Skeletal muscle satellite cell (primary cell): ENCODE data around the gene SLC9A4.

ENCODE experiments used
- H3K27me3 ChIP-seq: 2 replicates; pipeline ENCODE4 v1.7.0; 2013; ENCODE audit warnings: low read length; ENCODE audit not compliant: control insufficient read depth, insufficient read depth
- H3K36me3 ChIP-seq: 2 replicates; pipeline ENCODE4 v1.7.0; 2013; ENCODE audit warnings: mild to moderate bottlenecking, control low read depth, low read length; ENCODE audit not compliant: insufficient read depth
- H3K4me1 ChIP-seq: 2 replicates; pipeline ENCODE4 v1.7.0; 2013; ENCODE audit warnings: low read length; ENCODE audit not compliant: control insufficient read depth, insufficient read depth
- H3K4me2 ChIP-seq: 2 replicates; pipeline ENCODE4 v1.7.0; 2013; ENCODE audit warnings: mild to moderate bottlenecking, low read length
- H3K4me3 ChIP-seq: 2 replicates; pipeline ENCODE4 v1.7.0; 2013; ENCODE audit warnings: low read length
- H3K9ac ChIP-seq: 2 replicates; pipeline ENCODE4 v1.7.0; 2013; ENCODE audit warnings: mild to moderate bottlenecking, low read depth, low read length, moderate library complexity
- H3K9me3 ChIP-seq: replicated peaks from 2 replicates; pipeline ENCODE4 v1.7.0; 2013; ENCODE audit warnings: mild to moderate bottlenecking, control low read depth, low read length

The SLC9A4 gene

DNA sequence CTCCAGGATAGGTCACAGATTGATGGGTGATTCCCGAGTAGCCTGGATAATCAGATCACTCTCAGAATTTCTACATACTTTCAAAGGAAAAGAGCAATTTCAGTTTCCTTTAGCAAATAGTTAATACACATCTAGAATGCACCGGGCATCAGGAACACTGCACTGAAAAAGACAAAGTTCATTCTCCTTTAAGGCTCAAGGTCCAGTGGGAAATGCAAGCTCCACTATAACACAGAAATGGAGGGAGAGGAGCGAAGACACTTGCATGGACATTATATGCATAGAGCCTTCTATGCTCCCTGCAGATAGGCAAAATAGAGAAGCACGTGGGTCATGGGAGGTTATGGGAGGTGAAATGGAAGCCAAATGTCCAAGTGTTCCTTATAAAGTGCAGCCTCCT lies 49.1 kb downstream of the SLC9A4 start:
- Histone ChIP-seq H3K9me3 (no peaks in the 10 kb centered on the region), H3K9ac (no peak overlapping the region), H3K4me2 (no peak overlapping the region), H3K36me3 (no peaks in the 10 kb centered on the region), H3K27me3 (peaks cover 10% of the 10 kb centered on the region), H3K4me3 (no peak overlapping the region), H3K4me1 (no peaks in the 10 kb centered on the region)

DNA sequence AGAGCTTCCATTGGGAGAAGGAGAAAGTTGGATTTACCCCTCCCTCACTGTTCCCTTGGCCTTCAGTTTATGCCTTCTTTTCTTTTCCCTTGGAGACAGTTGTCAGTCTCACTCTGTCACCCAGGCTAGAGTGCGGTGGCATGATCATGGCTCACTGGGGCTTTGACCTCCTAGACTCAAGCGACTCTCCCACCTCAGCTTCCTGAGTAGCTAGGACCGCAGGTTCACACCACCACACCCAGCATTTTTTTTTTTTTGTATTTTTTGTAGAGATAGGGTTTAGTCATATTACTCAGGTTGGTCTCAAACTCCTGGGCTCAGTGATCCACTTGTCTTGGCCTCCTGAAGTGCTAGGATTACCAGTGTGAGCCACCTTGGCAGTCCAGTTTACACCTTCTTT lies 49.9 kb downstream of the SLC9A4 start:
- H3K27me3 ChIP-seq = peaks cover 10% of the 10 kb centered on the region
- H3K9ac ChIP-seq = no peak overlapping the region
- no peaks in the 10 kb centered on the region for H3K9me3 ChIP-seq
- H3K4me2 ChIP-seq = no peak overlapping the region
- no peaks in the 10 kb centered on the region for H3K36me3 ChIP-seq
- H3K4me1 ChIP-seq = no peaks in the 10 kb centered on the region
- no peak overlapping the region for H3K4me3 ChIP-seq

DNA sequence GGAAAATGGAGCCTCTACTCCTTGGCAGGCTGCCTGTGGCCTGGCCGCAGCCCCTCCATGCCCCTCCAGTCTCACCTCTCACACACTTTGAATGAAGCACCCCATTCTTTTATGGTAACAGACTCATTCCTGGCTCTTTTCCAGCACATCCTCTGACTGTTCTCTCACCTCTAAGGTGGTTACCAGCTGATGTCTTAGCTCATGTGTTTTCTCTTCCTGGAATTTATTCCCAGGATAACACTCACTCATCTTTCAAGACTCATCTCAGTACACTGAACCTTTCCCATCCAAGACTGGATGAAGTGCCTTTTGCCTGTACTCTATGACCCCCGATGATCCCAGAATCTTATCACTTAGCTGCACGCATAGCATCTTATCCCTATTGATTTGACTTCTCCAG lies 50.6 kb downstream of the SLC9A4 start:
- Histone ChIP-seq H3K9me3 (no peaks in the 10 kb centered on the region), H3K9ac (no peak overlapping the region), H3K4me1 (no peaks in the 10 kb centered on the region), H3K4me2 (no peak overlapping the region), H3K36me3 (no peaks in the 10 kb centered on the region), H3K27me3 (peaks cover 10% of the 10 kb centered on the region), H3K4me3 (no peak overlapping the region)

DNA sequence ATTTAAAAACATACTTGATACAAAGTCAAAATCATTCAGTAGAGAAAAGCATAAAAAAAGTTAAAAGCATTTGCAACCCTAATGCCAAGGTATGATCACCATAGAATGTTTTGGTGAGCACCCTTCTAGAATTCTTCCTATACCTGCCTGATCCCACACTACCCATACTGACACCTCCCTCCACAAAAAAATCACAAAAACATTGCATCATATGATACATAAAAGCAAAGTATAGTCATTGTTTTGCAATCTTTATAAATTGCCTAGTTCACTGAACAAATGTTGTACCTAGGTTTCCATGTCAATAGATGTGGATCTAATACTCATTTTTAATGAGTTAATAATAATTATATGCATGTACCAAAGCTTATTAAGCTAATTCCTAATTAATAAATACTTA lies 54.1 kb downstream of the SLC9A4 start:
- H3K27me3 ChIP-seq = peaks cover 16% of the 10 kb centered on the region
- H3K9ac ChIP-seq = no peak overlapping the region
- H3K4me2 ChIP-seq = no peak overlapping the region
- no peaks in the 10 kb centered on the region for H3K36me3 ChIP-seq
- no peak overlapping the region for H3K4me3 ChIP-seq
- no peaks in the 10 kb centered on the region for H3K9me3 ChIP-seq
- no peaks in the 10 kb centered on the region for H3K4me1 ChIP-seq

DNA sequence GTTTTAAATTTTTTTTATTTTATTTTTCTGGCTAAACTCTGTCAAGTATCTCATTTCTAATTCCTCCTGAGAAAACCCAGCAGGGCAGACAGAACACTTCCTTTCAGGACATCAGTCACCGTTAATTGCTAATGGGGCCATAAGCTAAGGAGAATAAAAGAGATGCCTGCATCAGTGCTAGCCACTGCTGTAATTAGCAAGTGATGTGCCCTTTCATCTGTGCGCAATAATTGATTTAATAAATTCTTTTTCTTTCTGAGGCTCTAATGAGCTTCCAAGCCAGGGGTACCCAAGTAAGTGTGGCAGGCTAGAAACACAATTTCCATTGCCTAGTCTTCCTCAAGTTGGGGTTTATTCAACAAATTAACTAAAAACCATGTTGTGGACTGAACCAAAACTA lies 65.5 kb downstream of the SLC9A4 start:
- Histone ChIP-seq H3K4me2 (no peak overlapping the region), H3K9ac (no peak overlapping the region), H3K27me3 (peaks cover 42% of the 10 kb centered on the region), H3K36me3 (no peaks in the 10 kb centered on the region), H3K4me1 (no peaks in the 10 kb centered on the region), H3K4me3 (no peak overlapping the region), H3K9me3 (no peaks in the 10 kb centered on the region)

DNA sequence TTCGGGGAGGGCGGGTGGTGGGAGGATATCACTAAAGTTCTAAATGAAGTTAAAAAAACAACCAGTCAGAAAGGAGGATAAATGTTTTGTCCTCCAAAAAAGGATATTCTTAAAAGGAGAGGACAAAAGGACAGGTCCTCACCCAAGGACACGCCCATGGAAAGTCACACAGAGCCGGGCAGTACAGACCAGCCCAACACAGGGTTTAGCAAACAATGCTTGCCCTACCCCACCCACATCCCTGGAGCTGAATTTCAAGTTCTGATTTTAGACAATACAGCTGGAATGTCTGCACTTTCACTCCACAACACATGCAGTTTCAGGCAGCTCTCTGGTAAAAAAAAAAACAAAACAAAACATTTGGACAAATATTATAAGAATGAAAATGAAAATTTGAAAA lies 67.9 kb downstream of the SLC9A4 start:
- H3K4me3 ChIP-seq = no peak overlapping the region
- no peak overlapping the region for H3K9ac ChIP-seq
- peaks cover 55% of the 10 kb centered on the region for H3K27me3 ChIP-seq
- H3K9me3 ChIP-seq = no peaks in the 10 kb centered on the region
- no peaks in the 10 kb centered on the region for H3K4me1 ChIP-seq
- H3K36me3 ChIP-seq = no peaks in the 10 kb centered on the region
- no peak overlapping the region for H3K4me2 ChIP-seq

DNA sequence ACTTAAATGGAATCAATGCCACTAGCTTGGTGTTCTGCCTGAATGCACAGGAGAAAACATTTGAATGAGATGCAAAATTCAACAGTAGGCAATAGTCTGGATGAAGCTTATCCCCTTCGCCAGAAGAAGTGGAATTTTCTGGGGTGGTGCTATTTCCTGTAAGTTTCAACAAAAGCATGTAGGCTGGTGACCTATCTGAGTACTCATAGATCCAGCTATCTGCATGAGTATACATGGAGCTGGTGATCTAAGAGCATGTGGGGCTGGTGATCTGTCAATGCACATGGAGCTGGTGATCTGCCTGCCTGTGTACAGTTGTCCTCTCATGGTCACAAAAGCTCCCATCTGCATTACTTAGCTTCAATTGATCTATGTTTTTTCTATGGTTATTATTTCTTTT lies 71.2 kb downstream of the SLC9A4 start:
- Histone ChIP-seq H3K27me3 (peaks cover 29% of the 10 kb centered on the region), H3K36me3 (no peaks in the 10 kb centered on the region), H3K9me3 (peaks cover 7% of the 10 kb centered on the region), H3K4me1 (no peaks in the 10 kb centered on the region), H3K4me2 (no peak overlapping the region), H3K9ac (no peak overlapping the region), H3K4me3 (no peak overlapping the region)

DNA sequence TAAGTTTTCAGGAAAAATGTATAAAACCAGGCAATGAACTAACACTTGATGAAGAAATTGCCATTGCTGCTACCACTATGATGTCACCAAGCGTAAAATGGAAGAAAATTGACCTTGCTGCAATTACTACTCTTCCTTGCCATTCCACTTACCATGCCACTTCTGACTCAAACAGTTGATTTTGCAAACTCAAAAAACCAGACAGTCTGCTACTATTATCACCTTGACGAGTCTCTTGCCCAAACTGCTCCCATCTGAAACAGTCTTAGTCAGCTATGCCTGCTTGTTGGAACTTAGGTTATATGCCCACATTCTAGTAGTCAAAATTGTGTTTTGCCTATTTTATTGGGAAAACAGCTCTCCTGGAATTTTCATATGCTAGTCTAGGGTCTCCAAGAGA lies 74.4 kb downstream of the SLC9A4 start:
- no peak overlapping the region for H3K4me3 ChIP-seq

DNA sequence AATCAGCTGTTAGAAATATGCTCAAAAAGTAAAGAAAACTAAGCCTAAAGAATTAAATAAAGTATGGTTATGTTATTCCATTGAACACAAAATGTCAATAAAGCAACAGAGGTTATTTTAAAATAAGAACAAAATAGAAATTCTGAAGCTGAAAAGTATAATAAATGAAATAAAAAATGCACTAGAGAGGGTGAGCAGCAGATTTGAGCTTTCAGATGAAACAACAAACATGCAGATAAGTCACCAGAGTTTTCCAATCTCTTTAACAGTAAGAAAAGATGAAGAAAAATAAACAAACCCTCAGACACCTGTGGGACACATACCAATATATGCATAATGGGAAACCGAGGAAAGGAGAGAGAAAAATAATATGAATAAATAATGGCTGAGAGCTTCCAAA lies 76.0 kb downstream of the SLC9A4 start:
- Histone ChIP-seq H3K4me1 (no peaks in the 10 kb centered on the region), H3K9me3 (peaks cover 10% of the 10 kb centered on the region), H3K4me3 (no peak overlapping the region), H3K27me3 (peaks cover 10% of the 10 kb centered on the region), H3K4me2 (no peak overlapping the region), H3K36me3 (no peaks in the 10 kb centered on the region), H3K9ac (no peak overlapping the region)

More for the DNA sequence above, 74.4 kb downstream of the SLC9A4 start:
- H3K9me3 ChIP-seq = peaks cover 10% of the 10 kb centered on the region
- H3K36me3 ChIP-seq = no peaks in the 10 kb centered on the region
- H3K4me1 ChIP-seq = no peaks in the 10 kb centered on the region
- no peak overlapping the region for H3K4me2 ChIP-seq
- H3K9ac ChIP-seq = no peak overlapping the region
- peaks cover 14% of the 10 kb centered on the region for H3K27me3 ChIP-seq

GRCh38 chr2:102550151-102550550 lies 77.1 kb downstream of the SLC9A4 start:
- H3K4me3 ChIP-seq = no peak overlapping the region
- H3K36me3 ChIP-seq = no peaks in the 10 kb centered on the region
- peaks cover 10% of the 10 kb centered on the region for H3K9me3 ChIP-seq
- H3K4me2 ChIP-seq = no peak overlapping the region
- H3K4me1 ChIP-seq = no peaks in the 10 kb centered on the region
- peaks cover 3% of the 10 kb centered on the region for H3K27me3 ChIP-seq
- no peak overlapping the region for H3K9ac ChIP-seq

GRCh38 chr2:102551329-102552096 lies 78.5 kb downstream of the SLC9A4 start:
- no peaks in the 10 kb centered on the region for H3K27me3 ChIP-seq
- no peak overlapping the region for H3K9ac ChIP-seq
- H3K4me2 ChIP-seq = no peak overlapping the region
- H3K9me3 ChIP-seq = peaks cover 10% of the 10 kb centered on the region
- H3K36me3 ChIP-seq = no peaks in the 10 kb centered on the region
- H3K4me1 ChIP-seq = no peaks in the 10 kb centered on the region
- H3K4me3 ChIP-seq = no peak overlapping the region

DNA sequence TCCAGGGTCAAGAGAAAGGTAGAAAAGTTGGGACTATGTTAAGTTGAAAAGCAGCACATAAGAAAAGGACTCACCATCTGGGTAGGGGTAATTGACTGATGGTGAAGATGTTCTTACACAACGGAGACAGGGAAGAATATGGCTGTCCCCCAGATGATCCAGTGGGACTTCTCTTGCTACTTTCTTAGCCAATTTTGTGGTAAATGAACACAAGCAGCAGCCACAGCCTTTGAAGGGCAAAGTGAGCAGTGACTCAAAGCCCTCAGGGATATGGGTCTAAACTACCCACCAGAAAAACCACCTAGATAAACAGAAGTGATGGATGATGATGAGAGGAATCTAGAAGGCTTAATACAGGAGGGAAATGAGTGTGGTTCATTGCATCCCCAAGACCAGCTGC lies 80.6 kb downstream of the SLC9A4 start:
- Histone ChIP-seq H3K36me3 (no peaks in the 10 kb centered on the region), H3K4me1 (no peaks in the 10 kb centered on the region), H3K9ac (no peak overlapping the region), H3K9me3 (peaks cover 8% of the 10 kb centered on the region), H3K27me3 (no peaks in the 10 kb centered on the region), H3K4me2 (no peak overlapping the region), H3K4me3 (no peak overlapping the region)
